ENCODE data around the gene FBLN7.
"Not testable (repeated sequence)": the region's sequence is repeated elsewhere in the genome, so short reads cannot be mapped to it uniquely, and the experiment has no call there.

The FBLN7 gene, protein sequence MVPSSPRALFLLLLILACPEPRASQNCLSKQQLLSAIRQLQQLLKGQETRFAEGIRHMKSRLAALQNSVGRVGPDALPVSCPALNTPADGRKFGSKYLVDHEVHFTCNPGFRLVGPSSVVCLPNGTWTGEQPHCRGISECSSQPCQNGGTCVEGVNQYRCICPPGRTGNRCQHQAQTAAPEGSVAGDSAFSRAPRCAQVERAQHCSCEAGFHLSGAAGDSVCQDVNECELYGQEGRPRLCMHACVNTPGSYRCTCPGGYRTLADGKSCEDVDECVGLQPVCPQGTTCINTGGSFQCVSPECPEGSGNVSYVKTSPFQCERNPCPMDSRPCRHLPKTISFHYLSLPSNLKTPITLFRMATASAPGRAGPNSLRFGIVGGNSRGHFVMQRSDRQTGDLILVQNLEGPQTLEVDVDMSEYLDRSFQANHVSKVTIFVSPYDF

DNA sequence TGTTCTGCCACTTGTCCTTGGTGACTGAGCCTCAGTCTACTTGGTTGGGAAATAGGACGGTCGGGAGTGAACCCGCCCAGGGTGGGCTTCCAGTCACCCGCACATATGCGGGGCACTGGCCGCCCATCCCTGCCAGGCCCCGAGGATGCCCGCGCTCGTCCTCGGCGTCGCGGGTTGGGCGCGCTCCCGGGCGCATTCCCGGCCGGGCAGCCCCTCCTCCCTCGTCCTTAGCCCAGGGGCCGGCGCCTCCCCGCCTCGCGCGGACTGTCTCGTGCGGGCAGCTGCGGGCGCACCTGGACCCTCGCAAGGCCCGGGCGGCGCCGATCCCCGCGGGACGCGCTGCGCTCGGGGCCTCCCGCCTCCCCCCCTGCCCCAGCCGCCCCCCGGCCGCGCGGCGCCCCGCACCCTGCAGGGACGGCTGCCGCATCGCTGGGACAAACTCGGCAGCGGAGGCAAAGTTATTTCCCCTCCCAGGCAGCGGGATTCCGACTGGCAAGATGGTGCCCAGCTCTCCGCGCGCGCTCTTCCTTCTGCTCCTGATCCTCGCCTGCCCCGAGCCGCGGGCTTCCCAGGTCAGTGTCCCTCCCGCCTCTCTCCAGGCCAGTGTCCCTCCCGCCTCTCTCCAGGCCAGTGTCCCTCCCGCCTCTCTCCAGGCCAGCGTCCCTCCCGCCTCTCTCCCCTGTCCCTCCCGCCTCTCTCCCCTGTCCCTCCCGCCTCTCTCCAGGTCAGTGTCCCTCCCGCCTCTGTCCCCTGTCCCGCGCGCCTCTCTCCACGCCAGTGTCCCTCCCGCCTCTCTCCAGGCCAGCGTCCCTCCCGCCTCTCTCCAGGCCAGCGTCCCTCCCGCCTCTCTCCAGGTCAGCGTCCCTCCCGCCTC lies at the start of gene FBLN7:
TSS of gene FBLN7 (plus strand) at position 227 of the 874 bp plus-strand sequence. CDS start at position 498, 271 bp downstream.
- no peak for DNase-seq
- in situ Hi-C loops (cut with MboI; ENCODE audit: low pct_unique_long_range_greater_than_20kb, low sequenced_read_pairs): no loop called here

DNA sequence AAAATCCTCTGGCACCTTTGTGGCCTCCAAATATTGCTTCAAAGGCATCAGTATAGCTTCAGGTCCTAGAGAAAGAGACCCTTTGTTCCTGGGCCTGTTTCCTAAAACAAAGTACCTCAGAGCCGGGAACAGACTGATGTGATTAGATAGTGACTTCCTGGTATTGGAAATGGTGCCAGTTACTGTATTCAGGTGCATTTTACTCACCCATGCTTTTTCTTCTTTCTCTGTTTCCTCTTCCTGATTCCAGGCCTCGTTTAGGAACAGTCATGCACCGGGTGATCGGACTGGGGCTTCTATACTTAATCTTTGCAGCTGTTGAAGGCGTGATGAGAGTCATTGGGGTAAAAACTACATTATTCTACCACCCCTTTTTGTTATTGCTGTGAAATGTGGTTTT lies 48.8 kb upstream of the FBLN7 start:
- no peak for DNase-seq
- in situ Hi-C loops (cut with MboI; ENCODE audit: low pct_unique_long_range_greater_than_20kb, low sequenced_read_pairs): no loop called here

DNA sequence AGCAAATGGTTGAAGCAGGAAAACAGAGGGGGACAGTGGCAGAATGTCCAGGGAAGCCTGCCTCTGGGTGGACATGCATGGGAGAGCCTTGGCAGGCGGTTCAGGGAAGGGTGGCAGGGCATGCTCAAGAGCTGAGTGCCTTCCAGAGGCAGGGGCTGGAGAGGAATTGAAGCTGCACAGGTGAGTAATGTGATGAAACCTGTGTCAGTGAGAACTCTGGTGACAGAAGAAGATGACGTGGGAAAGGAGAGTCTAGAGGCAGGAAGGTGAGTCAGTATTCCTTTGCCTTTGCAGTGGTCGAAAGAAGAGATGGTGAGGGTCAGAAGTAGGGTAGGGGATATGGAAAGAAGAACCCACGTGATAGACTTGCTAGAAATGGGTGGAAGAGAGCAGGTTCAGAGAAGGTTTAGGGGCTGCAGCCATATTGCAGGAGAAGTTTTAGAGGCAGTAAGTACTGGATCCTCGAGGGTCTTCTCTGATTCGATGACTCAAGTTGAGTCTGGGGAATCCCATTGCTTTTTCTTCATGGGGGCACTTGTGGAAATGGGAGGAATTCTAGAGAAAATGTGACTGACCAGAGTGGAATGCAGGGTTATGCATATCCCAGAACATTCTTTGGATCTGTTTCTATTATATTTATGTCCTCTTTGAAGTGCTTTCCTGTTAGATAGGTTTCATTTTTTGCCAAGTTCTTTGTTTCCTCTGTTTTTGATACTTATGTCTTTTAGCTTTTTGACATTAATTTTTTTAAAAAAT lies 45.7 kb upstream of the FBLN7 start:
- DNase-seq: no peak
- in situ Hi-C loops (cut with MboI; ENCODE audit: low pct_unique_long_range_greater_than_20kb, low sequenced_read_pairs): no loop called here

DNA sequence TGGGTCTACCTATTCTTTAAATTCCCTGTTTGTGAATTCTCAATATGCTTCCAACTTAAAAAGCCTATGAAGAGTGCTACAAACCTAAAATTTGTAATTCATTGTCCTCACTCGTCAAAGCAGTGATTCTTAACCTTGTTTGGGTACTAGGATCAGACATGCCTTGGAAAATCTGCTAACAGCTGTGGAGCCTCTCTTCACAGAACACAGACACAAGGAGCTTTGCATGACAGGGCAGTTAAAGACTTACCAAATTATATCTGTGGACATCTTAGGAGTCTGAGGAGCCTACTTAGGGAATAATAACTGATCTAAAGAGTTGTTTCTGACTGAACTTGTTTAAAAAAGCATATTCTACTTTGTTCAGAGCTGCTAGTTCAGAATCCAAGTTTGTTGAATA lies 45.0 kb upstream of the FBLN7 start:
- no peak for DNase-seq
- in situ Hi-C loops (cut with MboI; ENCODE audit: low pct_unique_long_range_greater_than_20kb, low sequenced_read_pairs): no loop called here

DNA sequence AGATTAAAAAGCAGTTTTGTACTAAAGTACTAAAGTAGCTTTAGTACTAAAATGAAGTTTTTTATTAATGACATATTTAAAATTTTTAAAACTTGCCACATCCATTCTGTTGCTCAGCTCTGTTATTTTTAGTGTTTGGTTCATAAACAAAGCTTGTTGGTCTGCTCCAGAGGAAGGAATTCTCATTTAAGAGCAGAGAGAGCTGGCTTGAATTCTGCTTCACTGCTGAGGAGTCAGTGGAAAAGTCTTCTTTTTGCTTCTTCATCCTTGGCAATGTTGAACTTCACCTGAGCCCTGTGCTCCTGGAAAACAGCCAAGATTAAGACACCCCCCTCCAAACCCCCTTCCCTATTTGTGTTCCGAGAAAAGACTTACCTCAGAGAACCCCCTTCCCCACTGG lies 42.5 kb upstream of the FBLN7 start:
- in situ Hi-C loops (cut with MboI; ENCODE audit: low pct_unique_long_range_greater_than_20kb, low sequenced_read_pairs): no loop called here
- no peak for DNase-seq

DNA sequence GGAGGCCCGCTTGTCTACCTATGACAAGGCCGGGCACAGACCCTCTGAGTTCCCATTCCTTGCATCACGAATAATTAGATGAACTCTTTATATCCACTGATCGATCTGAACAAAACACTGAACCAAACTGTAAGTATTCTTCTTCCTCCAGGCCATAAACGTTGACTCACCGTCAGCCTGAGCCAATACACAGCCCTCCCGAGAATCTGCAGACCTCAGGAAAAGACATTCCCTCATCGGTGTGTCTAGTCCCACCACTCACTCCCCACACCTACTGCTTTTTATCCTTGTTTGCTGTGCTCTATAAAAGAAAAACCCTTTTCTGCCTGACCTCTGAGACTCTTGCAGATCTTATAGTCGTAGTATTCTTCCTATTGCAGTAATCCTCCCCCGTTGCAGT lies 42.1 kb upstream of the FBLN7 start:
- no peak for DNase-seq
- in situ Hi-C loops (cut with MboI; ENCODE audit: low pct_unique_long_range_greater_than_20kb, low sequenced_read_pairs): no loop called here

DNA sequence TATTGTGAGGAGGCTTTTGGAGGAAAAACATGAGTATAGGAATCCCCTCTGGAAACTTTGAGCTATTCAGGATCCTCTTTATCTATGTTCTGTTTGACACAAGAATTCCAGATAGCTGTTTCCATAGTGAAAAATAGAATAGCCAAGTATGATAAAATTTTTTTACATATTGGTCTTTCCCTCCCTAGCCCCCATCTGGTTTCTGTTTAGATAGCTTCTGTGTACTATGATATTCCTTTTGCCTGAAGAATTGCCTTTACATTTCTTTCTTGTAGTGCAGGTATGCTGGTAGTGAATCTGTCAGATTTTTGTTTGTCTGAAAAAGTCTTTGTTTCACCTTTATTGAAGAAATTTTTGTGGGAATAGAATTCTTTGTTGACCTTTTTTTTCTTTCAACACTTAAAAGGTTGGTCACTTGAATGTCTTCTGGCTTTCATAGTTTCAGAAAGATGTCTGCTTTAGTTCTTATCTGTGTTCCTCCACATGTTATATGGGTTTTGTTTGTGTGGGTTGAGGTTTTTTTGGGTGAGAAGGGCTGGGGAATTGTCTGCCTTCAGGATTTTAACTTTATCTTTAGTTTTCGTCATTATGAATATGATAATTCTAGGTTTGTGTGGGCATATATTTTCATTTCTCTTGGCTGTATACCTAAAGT lies 29.9 kb upstream of the FBLN7 start:
- DNase-seq: peak; percentile 12
- in situ Hi-C loops (cut with MboI; ENCODE audit: low pct_unique_long_range_greater_than_20kb, low sequenced_read_pairs): no loop called here

DNA sequence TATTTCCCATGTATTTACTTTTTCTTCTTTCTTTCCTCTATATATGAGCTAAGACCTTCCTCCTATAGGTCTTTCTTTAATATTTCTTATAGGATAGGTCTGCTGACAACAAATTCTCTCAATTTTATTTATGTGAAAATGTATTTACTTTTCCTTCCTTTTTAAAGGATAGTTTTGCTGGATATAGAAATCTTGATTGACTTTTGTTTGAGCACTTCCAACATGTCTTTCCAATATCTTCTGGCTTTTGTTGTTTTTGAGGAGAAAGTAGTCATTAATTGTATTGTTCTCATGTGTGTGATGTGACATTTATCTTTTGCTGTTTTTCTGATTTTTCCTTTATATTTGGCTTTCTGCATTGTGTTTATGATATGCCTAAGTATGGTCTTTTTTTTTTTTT lies 28.9 kb upstream of the FBLN7 start:
- no peak for DNase-seq
- in situ Hi-C loops (cut with MboI; ENCODE audit: low pct_unique_long_range_greater_than_20kb, low sequenced_read_pairs): no loop called here

DNA sequence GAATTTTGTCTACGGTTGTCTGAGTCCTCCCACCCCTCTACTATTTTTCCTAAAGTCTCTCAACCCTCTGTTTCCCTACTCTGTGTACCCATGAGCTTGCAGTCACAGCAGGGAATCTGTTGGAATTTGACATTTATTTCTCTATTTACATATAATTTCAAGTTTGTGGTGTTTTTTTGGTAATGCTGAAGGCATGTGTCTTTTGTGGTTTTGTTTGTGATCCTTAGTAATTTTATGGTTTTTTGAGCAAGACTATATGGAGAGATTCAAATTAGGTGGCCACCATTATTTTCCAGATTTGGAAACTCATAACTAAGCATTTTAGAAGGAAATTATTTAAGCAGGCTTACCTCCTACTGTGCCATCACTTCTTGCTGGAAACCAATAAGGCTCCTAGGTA lies 27.2 kb upstream of the FBLN7 start:
- no peak for DNase-seq
- in situ Hi-C loops (cut with MboI; ENCODE audit: low pct_unique_long_range_greater_than_20kb, low sequenced_read_pairs): no loop called here

DNA sequence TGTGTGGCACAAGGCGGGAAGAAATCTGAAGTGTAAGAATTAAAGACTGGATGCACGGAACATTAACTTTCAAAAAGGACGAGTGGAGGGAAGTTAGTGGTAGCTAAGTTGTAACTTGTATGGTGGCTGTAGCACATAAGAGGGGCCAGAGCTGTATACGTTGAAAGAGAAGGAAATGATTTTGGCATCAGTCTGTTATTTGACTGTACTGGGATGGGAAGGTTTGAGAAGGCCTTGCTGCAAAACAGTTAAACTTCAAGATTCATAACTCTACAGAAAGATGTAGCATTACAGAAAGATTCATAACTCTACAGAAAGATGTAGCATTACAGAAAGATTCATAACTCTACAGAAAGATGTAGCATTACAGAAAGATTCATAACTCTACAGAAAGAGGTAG lies 24.8 kb upstream of the FBLN7 start:
- in situ Hi-C loops (cut with MboI; ENCODE audit: low pct_unique_long_range_greater_than_20kb, low sequenced_read_pairs); DNase-seq: not testable (repeated sequence)

DNA sequence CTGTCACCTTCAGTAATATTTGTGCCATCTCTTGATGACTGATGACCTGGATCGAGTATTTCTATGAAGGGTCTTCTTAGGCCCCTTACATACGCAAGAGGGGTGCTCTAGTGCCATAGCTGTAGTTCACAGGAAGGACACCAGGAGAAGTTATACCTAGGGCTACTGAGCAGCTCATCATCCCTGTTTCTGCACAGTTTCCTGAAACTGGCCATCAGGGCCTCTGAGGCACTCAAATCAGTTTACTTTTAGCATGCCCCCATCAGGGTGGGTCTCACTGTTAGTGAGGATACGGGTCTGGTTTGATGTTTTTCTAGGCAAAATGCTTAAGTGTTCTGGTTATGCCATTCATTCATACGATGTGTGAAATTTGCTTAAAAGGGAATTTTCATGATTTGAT lies 20.0 kb upstream of the FBLN7 start:
- DNase-seq: no peak
- in situ Hi-C loops (cut with MboI; ENCODE audit: low pct_unique_long_range_greater_than_20kb, low sequenced_read_pairs): no loop called here

DNA sequence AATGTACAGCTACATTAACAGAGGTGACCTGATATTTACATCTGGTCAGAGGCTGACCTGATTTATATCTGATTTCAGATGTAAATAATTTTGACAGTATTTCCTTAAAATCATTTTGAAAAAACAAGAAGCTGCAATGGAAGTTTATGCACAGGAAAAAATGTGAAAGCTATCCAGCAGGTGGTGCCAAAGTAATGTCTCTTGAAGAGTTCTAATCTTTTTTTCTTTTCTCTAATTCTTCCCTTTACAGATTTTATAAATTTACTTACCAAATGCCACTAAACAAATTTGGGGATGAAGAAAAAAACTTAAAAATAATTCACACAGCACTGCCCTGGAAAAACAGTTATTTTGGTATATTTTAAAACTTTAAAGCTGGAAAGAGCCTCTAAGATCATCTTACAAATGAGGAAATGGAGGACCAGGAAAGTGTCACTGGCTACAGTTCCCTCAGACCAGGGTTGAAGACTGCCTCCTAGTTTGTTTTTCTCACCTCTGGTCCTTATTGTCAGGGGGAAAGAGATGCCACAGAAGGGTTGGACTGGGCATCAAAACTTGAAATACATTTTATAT lies 16.4 kb upstream of the FBLN7 start:
- in situ Hi-C loops (cut with MboI; ENCODE audit: low pct_unique_long_range_greater_than_20kb, low sequenced_read_pairs): no loop called here

DNA sequence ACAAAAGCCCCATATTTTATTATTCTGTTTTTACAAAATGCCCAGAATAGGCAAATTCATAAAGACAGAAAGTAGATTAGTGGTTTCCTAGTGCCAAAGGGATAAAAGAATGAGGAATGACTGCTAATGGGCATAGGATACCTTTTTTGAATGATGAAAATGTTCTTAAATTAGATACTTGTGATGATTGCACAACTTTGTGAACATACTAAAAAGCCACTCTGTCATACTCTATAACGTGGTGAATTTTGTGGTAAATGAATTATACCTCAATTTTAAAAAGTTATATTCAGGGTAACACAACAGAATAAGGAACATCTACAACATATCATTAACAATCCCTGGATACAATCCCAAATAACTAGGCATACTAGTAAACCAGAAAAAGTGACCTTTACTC lies 9.1 kb upstream of the FBLN7 start:
- no peak for DNase-seq
- in situ Hi-C loops (cut with MboI; ENCODE audit: low pct_unique_long_range_greater_than_20kb, low sequenced_read_pairs): no loop called here

More for the DNA sequence above, 16.4 kb upstream of the FBLN7 start:
- peak; percentile 76 for DNase-seq

DNA sequence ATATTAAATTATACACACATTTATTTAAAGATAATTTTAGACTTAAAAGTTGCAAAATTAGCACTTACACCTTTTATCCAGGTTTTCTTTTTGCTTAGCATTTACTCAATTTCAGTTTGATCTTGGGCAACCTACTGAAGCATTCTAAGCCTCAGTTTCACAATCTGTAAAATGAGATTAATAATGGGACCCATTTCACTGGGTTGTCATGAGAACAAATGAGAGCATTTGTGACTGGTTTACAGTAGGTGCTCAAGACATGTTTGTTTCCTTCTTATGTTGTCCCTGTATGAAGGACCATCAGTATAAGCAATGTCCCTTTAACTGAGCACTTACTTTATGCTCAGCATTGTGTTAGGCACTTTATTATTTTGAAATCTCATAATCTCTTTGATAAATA lies 4.8 kb upstream of the FBLN7 start:
- no peak for DNase-seq
- in situ Hi-C loops (cut with MboI; ENCODE audit: low pct_unique_long_range_greater_than_20kb, low sequenced_read_pairs): no loop called here

DNA sequence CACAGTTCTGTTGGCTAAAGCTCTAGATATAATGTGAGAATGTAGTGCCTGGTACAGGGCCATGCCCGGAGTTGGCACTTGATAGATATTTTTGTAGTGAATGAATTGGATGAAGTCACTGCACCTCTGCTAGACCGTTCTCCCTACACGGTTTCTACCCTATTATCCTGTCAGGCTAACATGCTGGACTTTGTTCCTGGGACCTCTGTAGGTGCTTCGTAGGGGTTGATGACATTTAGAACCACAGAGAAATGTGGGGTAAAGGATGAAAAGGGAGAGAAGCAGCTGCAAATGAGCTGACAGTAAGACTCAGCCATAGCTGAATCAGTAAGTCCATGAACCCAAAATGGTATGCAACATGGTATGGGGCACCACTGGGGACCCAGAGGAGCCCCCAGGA lies 4.1 kb upstream of the FBLN7 start:
- DNase-seq: no peak
- in situ Hi-C loops (cut with MboI; ENCODE audit: low pct_unique_long_range_greater_than_20kb, low sequenced_read_pairs): no loop called here

DNA sequence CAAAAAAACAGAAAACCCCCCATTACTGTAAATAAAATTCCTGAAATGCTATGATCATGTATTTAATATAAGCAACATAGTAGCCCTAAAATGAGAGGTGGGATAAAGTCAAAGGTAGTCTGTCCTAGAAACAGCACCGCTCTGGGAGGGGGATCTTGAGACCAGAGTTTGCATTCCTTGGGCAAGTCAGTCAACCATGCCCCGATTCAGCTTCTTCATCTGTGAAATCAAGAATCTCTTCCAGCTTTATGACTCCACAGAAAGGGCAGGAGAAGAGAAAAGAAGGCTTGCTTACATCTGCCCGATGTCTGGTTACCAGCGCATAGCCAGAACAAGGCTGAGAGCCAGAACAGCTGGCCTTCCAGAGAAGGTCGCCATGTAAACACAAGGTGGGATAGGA lies 2.1 kb upstream of the FBLN7 start:
- no peak for DNase-seq
- in situ Hi-C loops (cut with MboI; ENCODE audit: low pct_unique_long_range_greater_than_20kb, low sequenced_read_pairs): no loop called here

DNA sequence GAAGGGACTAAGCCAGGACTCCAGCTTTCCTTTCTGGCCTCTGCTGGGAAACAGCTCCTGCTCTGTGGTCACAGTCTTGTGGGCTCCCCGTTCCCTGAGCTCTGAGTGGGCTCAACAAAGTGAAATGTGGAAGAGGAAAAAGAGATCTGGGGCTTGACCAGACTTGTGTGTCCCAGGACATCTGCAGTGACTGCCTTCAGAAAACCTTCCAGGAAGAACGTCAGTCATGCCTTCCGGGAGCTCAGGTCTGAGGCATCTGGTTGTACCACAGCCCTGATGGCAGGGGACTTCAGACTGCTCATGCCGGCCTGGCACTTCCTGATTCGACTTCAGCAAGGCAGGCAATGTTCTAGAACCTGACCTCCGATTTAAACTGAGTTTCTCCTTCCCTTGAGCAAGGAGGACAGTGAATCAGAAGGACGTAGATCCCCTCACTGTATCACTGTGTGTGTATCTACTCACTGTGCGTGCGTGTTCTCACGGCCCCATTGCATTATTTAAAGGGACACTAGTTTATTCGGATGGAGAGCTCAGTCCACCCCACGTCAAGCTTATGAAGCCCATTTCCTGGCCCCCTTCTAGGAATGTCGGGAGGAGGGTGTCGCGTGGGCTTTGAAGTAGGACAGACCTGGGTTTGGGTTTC lies 548 bp upstream of the FBLN7 start:
- no peak for DNase-seq
- in situ Hi-C loops (cut with MboI; ENCODE audit: low pct_unique_long_range_greater_than_20kb, low sequenced_read_pairs): no loop called here

DNA sequence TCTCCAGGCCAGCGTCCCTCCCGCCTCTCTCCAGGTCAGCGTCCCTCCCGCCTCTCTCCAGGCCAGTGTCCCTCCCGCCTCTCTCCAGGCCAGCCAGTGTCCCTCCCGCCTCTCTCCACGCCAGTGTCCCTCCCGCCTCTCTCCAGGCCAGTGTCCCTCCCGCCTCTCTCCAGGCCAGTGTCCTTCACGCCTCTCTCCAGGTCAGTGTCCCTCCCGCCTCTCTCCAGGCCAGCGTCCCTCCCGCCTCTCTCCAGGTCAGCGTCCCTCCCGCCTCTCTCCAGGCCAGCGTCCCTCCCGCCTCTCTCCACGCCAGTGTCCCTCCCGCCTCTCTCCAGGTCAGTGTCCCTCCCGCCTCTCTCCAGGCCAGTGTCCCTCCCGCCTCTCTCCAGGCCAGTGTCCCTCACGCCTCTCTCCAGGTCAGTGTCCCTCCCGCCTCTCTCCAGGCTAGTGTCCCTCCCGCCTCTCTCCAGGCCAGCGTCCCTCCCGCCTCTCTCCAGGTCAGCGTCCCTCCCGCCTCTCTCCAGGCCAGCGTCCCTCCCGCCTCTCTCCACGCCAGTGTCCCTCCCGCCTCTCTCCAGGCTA lies 939 bp downstream of the FBLN7 start:
- DNase-seq; in situ Hi-C loops (cut with MboI; ENCODE audit: low pct_unique_long_range_greater_than_20kb, low sequenced_read_pairs): not testable (repeated sequence)

Measured in KBM-7 (cell line).